Measurements from ENCODE around the gene ITGAD.

DNA sequence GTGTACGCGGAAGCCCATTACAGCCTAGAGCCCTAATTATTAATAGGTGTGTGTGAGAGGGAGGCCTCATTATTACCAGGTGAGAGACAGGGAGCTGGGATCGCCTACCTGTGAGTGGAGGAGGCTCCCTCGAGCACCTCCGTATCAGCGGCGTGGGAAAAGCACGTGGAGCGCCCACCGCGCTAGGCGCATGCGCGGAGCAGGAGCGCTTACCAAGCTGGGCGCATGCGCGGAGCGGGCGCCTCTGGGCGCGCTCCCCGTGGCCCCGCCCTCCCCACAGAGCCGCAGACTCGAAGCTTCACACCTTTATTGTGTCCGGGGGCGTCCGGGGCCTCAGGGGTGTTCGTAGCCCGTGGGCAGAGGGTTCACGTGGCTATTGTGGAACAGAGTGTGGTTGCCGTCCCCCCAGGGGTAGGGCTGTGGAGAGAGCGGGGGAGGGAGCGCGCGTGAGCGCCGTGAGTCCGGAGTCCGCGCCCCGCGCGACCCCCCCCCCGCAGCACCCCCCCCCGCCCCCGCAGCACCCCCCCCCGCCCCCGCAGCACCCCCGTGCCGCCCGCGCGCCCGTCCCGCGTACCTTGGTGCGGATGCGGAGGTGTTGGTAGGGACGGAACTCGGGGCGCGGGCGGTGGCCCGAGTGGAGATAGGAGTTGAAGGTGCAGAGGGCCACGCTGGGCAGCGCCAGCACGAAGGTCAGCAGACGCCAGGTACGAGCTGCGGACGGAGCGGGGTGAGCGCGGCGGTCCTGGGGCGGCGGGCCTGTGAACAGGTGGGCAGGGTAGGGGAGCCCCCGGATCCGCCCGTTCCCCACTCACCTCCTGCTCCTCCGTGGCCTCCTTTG is 34.5 kb downstream of the ITGAD start:
- TF ChIP-seq NR3C1 (IDR thresholded peaks at IDR 0.05) (no peak), BHLHE40 (IDR thresholded peaks at IDR 0.05; ENCODE audit: low read depth, low read length) (no peak), MAX (IDR thresholded peaks at IDR 0.05) (no peak), EHMT2 (IDR thresholded peaks at IDR 0.05; ENCODE audit: low read depth) (no peak), POLR2A (IDR thresholded peaks at IDR 0.05; ENCODE audit: low read length) (no peak)
- TF ChIP-seq, protein P1, sequence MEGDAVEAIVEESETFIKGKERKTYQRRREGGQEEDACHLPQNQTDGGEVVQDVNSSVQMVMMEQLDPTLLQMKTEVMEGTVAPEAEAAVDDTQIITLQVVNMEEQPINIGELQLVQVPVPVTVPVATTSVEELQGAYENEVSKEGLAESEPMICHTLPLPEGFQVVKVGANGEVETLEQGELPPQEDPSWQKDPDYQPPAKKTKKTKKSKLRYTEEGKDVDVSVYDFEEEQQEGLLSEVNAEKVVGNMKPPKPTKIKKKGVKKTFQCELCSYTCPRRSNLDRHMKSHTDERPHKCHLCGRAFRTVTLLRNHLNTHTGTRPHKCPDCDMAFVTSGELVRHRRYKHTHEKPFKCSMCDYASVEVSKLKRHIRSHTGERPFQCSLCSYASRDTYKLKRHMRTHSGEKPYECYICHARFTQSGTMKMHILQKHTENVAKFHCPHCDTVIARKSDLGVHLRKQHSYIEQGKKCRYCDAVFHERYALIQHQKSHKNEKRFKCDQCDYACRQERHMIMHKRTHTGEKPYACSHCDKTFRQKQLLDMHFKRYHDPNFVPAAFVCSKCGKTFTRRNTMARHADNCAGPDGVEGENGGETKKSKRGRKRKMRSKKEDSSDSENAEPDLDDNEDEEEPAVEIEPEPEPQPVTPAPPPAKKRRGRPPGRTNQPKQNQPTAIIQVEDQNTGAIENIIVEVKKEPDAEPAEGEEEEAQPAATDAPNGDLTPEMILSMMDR (IDR thresholded peaks at IDR 0.05) = no peak
- TF ChIP-seq, protein P2, sequence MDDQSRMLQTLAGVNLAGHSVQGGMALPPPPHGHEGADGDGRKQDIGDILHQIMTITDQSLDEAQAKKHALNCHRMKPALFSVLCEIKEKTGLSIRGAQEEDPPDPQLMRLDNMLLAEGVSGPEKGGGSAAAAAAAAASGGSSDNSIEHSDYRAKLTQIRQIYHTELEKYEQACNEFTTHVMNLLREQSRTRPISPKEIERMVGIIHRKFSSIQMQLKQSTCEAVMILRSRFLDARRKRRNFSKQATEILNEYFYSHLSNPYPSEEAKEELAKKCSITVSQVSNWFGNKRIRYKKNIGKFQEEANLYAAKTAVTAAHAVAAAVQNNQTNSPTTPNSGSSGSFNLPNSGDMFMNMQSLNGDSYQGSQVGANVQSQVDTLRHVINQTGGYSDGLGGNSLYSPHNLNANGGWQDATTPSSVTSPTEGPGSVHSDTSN (IDR thresholded peaks at IDR 0.05) = no peak
